OCI-LY7 (cell line): ENCODE measurements around the gene TAF6. TPM values are rescaled to one million over a fixed set of nuclear protein-coding genes. Genes with fewer than 3 reads are reported as not detected.
A peak's percentile ranks its signal among the peaks of the same experiment; 100 is the strongest.

ENCODE experiments used
- BruUV-seq: library from RNA; stranded (reverse); fragments of 400-500 nt; replicated peaks from 2 replicates; lab custom pipeline; 2021; lab: Mats Ljungman, UMichigan
- CTCF ChIA-PET: fragments of 300-600 bp; sonication (Branson Sonifier 250); formaldehyde crosslinking; loops from one replicate; lab custom pipeline; 2022; ENCODE audit warnings: antibody characterized with exemption; ENCODE audit not compliant: unreplicated experiment; lab: Charles Lee
- POLR2A ChIA-PET: fragments of 300-600 bp; sonication (Branson Sonifier 250); formaldehyde crosslinking; loops from one replicate; lab custom pipeline; 2022; ENCODE audit warnings: antibody characterized with exemption; lab: Charles Lee
- DNase-seq: peaks from one replicate; pipeline ENCODE4 v3.0.0-alpha.2; 2015; ENCODE audit warnings: low spot score
- H2AFZ ChIP-seq: fragments of 200-600 bp; sonication (generic), shearing (Covaris generic); 2 replicates; pipeline ENCODE4 v1.6.1; 2014; ENCODE audit warnings: mild to moderate bottlenecking, antibody characterized with exemption, low read length, moderate library complexity
- H3K27ac ChIP-seq: fragments of 200-600 bp; sonication (generic); 2 replicates; pipeline ENCODE4 v1.5.1; 2014; ENCODE audit warnings: mixed run types, low read depth, mild to moderate bottlenecking, moderate library complexity, low read length, inconsistent platforms; ENCODE audit not compliant: poor library complexity, severe bottlenecking
- H3K36me3 ChIP-seq: fragments of 200-600 bp; sonication (generic); 2 replicates; pipeline ENCODE4 v1.6.1; 2014; ENCODE audit warnings: mild to moderate bottlenecking, antibody characterized with exemption, low read length, moderate library complexity, mixed read lengths; ENCODE audit not compliant: insufficient read depth
- H3K4me1 ChIP-seq: fragments of 200-600 bp; sonication (generic); 2 replicates; pipeline ENCODE4 v1.5.1; 2014; ENCODE audit warnings: mild to moderate bottlenecking, low read length; ENCODE audit not compliant: insufficient read depth, poor library complexity, severe bottlenecking
- H3K4me2 ChIP-seq: fragments of 200-600 bp; sonication (generic); 2 replicates; pipeline ENCODE4 v1.6.1; 2014; ENCODE audit warnings: mild to moderate bottlenecking, low read length
- H3K4me3 ChIP-seq: fragments of 200-600 bp; sonication (generic); 2 replicates; pipeline ENCODE4 v1.5.1; 2014; ENCODE audit warnings: mild to moderate bottlenecking, low read depth, low read length; ENCODE audit not compliant: poor library complexity, severe bottlenecking
- H3K79me2 ChIP-seq: fragments of 200-600 bp; sonication (generic); 2 replicates; pipeline ENCODE4 v1.6.1; 2016; ENCODE audit warnings: low read depth, mild to moderate bottlenecking, low read length, moderate library complexity, mixed read lengths; ENCODE audit not compliant: insufficient read depth
- H3K9me2 ChIP-seq: fragments of 200-600 bp; sonication (generic); 2 replicates; pipeline ENCODE4 v1.6.1; 2016; ENCODE audit warnings: mild to moderate bottlenecking, low read length, mixed read lengths; ENCODE audit not compliant: insufficient read depth
- H3K9me3 ChIP-seq: fragments of 200-600 bp; sonication (generic); 2 replicates; pipeline ENCODE4 v1.6.1; 2014; ENCODE audit warnings: mild to moderate bottlenecking, mixed run types, low read length, mixed read lengths
- H4K20me1 ChIP-seq: fragments of 200-600 bp; sonication (generic); 2 replicates; pipeline ENCODE4 v1.6.1; 2014; ENCODE audit warnings: mild to moderate bottlenecking, antibody characterized with exemption, low read length, moderate library complexity, mixed read lengths; ENCODE audit not compliant: insufficient read depth
- CTCF ChIP-seq: fragments of 200-600 bp; sonication (generic); conservative IDR thresholded peaks from 2 replicates; pipeline ENCODE4 v1.5.1; 2014; ENCODE audit warnings: mild to moderate bottlenecking, antibody characterized with exemption, low read length, moderate library complexity, mixed read lengths
- EZH2phosphoT487 ChIP-seq: fragments of 200-600 bp; sonication (generic); IDR thresholded peaks from 2 replicates; pipeline ENCODE4 v1.6.1; 2018; ENCODE audit warnings: low read depth, borderline replicate concordance, mild to moderate bottlenecking, mixed run types, antibody characterized with exemption, low read length, moderate library complexity, mixed read lengths
- intact Hi-C: fragments of 100-400 bp; cut with micrococcal nuclease; formaldehyde crosslinking; loops from one replicate; pipeline ENCODE4 v1.10.0; 2022; ENCODE audit not compliant: unreplicated experiment
- total RNA-seq, 2 experiments: library from RNA; depleted of rRNA in 1 of 2; stranded (reverse); fragments of >200 nt in 1 of 2; shearing (Covaris generic) in 1 of 2; gene quantifications; 2 replicates each; pipeline ENCODE4 v1.2.3, GENCODE V29; 2014 to 2022

The TAF6 gene
- total RNA-seq, 2 experiments from 2014 or later, result 28.0 to 71.0 TPM

GRCh38 chr7:100148559-100149328 is 29.6 kb upstream of the TAF6 start, which contains the start of gene LAMTOR4:
Gene LAMTOR4, plus strand, starts transcription at chr7:100148918. Its CDS starts 55 bp downstream, at chr7:100148973.
- intact Hi-C loops, result loop anchor here (1.0 to 5.0 kb wide), 2 partner anchors 10 to 74 kb away; partner anchors contain the start of gene TRAPPC14
- Histone ChIP-seq H2AFZ (peak within 1 kb of the TSS; percentile 62), H3K4me3 (peak within 1 kb of the TSS; percentile 84), H3K9me2 (no peaks in the 10 kb centered on the region), H3K9me3 (no peaks in the 10 kb centered on the region), H3K36me3 (peaks cover 24% of the 10 kb centered on the region), H3K79me2 (peaks cover 41% of the 10 kb centered on the region), H3K4me1 (peaks cover 39% of the 10 kb centered on the region), H4K20me1 (no peaks in the 10 kb centered on the region), H3K27ac (peak within 1 kb of the TSS; percentile 66), H3K4me2 (peak within 1 kb of the TSS; percentile 88)
- POLR2A ChIA-PET, result interaction anchor here (0.5 to 3.4 kb wide), 16 partner anchors 8 to 73 kb away, joined by 3 to 34 read pairs (median 6); partner anchors contain the start of genes GPC2, MBLAC1, STAG3 and TRAPPC14
- CTCF ChIA-PET, result interaction anchor here (0.5 to 1.0 kb wide), 5 partner anchors 11 to 159 kb away, joined by 3 read pairs; partner anchors contain the start of gene SPDYE3
- TF ChIP-seq CTCF (no peak), EZH2phosphoT487 (no peak)
- BruUV-seq, result no TSS peak
- peak; percentile 100 for DNase-seq

- Histone ChIP-seq H3K79me2 (peaks cover 37% of the 10 kb centered on the region), H3K4me2 (peak overlapping the region; percentile 88), H3K9me3 (no peaks in the 10 kb centered on the region), H3K4me3 (peak overlapping the region; percentile 63), H3K9me2 (no peaks in the 10 kb centered on the region), H3K36me3 (peaks cover 19% of the 10 kb centered on the region; the same call in 1 of the 2 replicates), H3K4me1 (peaks cover 36% of the 10 kb centered on the region), H2AFZ (peak overlapping the region; percentile 62), H4K20me1 (no peaks in the 10 kb centered on the region), H3K27ac (peak overlapping the region; percentile 65)
- ChIA-PET POLR2A (interaction anchor here (0.5 to 3.4 kb wide), 14 partner anchors 9 to 333 kb away, joined by 3 to 34 read pairs (median 6); partner anchors contain the start of genes GPC2, STAG3 and TRAPPC14), CTCF (interaction anchor here (1.0 kb wide), 2 partner anchors 10 to 15 kb away, joined by 3 read pairs; no protein-coding TSS in a partner anchor)
- intact Hi-C loops, result loop anchor here (5.0 kb wide), 1 partner anchor 74 kb away; no protein-coding TSS in a partner anchor
- TF ChIP-seq CTCF (no peak), EZH2phosphoT487 (no peak)
- TSS peak; percentile 82 for BruUV-seq
- DNase-seq, result no peak
Observed at GRCh38 chr7:100148225-100148558, 29.0 kb upstream of the TAF6 start.
